ENCODE results near the gene KRTAP10-12.

GRCh38 chr21:44671911-44672310 is 25.1 kb upstream of the KRTAP10-12 start:
- TF ChIP-seq CTCF (IDR thresholded peaks at IDR 0.05) (no peak), POLR2A (IDR thresholded peaks at IDR 0.05) (no peak)

All from upper lobe of left lung (tissue), 4 donors.